ENCODE data around the gene GATB.

The GATB gene

GRCh38 chr4:151716324-151716723 lies 44.5 kb downstream of the GATB start:
- Mint-ChIP-seq H3K9me3 (no peaks in the 10 kb centered on the region), H3K27ac (no peak overlapping the region), H3K4me1 (ENCODE audit: low read depth) (no peaks in the 10 kb centered on the region), H3K4me3 (no peak overlapping the region), H3K27me3 (no peaks in the 10 kb centered on the region), H3K36me3 (ENCODE audit: low read depth) (peaks cover 60% of the 10 kb centered on the region)
- intact Hi-C loops (cut with micrococcal nuclease) = no loop called here

GRCh38 chr4:151715881-151716280 lies 44.9 kb downstream of the GATB start:
- intact Hi-C loops (cut with micrococcal nuclease) = no loop called here
- Mint-ChIP-seq H3K9me3 (no peaks in the 10 kb centered on the region), H3K4me3 (no peak overlapping the region), H3K27ac (no peak overlapping the region), H3K36me3 (ENCODE audit: low read depth) (peaks cover 65% of the 10 kb centered on the region), H3K4me1 (ENCODE audit: low read depth) (peaks cover 1% of the 10 kb centered on the region), H3K27me3 (no peaks in the 10 kb centered on the region)

- Mint-ChIP-seq H3K27ac (no peak overlapping the region), H3K9me3 (no peaks in the 10 kb centered on the region), H3K36me3 (ENCODE audit: low read depth) (peaks cover 64% of the 10 kb centered on the region), H3K27me3 (no peaks in the 10 kb centered on the region), H3K4me1 (ENCODE audit: low read depth) (peaks cover 11% of the 10 kb centered on the region), H3K4me3 (no peak overlapping the region)
- intact Hi-C loops (cut with micrococcal nuclease) = no loop called here
These were observed 48.0 kb downstream of the GATB start for GRCh38 chr4:151712777-151713176.

GRCh38 chr4:151711646-151712045 lies 49.2 kb downstream of the GATB start:
- intact Hi-C loops (cut with micrococcal nuclease) = no loop called here
- Mint-ChIP-seq H3K36me3 (ENCODE audit: low read depth) (peaks cover 59% of the 10 kb centered on the region), H3K4me3 (no peak overlapping the region), H3K9me3 (no peaks in the 10 kb centered on the region), H3K27me3 (no peaks in the 10 kb centered on the region), H3K27ac (no peak overlapping the region), H3K4me1 (ENCODE audit: low read depth) (peaks cover 11% of the 10 kb centered on the region)

GRCh38 chr4:151709587-151709986 lies 51.2 kb downstream of the GATB start:
- Mint-ChIP-seq H3K27ac (no peak overlapping the region), H3K9me3 (no peaks in the 10 kb centered on the region), H3K4me1 (ENCODE audit: low read depth) (peaks cover 11% of the 10 kb centered on the region), H3K27me3 (no peaks in the 10 kb centered on the region), H3K4me3 (no peak overlapping the region), H3K36me3 (ENCODE audit: low read depth) (peaks cover 62% of the 10 kb centered on the region)
- intact Hi-C loops (cut with micrococcal nuclease) = no loop called here

- no peak overlapping the region for H3K27ac Mint-ChIP-seq
- intact Hi-C loops (cut with micrococcal nuclease) = no loop called here
- no peaks in the 10 kb centered on the region for H3K9me3 Mint-ChIP-seq
- H3K4me1 Mint-ChIP-seq (ENCODE audit: low read depth) = peaks cover 11% of the 10 kb centered on the region
- H3K27me3 Mint-ChIP-seq = no peaks in the 10 kb centered on the region
- H3K4me3 Mint-ChIP-seq = no peak overlapping the region
- H3K36me3 Mint-ChIP-seq (ENCODE audit: low read depth) = peaks cover 65% of the 10 kb centered on the region
These were observed 51.7 kb downstream of the GATB start for GRCh38 chr4:151709071-151709470.

- Mint-ChIP-seq H3K36me3 (ENCODE audit: low read depth) (peaks cover 68% of the 10 kb centered on the region), H3K27me3 (no peaks in the 10 kb centered on the region), H3K9me3 (no peaks in the 10 kb centered on the region), H3K4me1 (ENCODE audit: low read depth) (peaks cover 11% of the 10 kb centered on the region), H3K27ac (no peak overlapping the region), H3K4me3 (no peak overlapping the region)
- intact Hi-C loops (cut with micrococcal nuclease) = no loop called here
These were observed 52.7 kb downstream of the GATB start for GRCh38 chr4:151708100-151708499.

- Mint-ChIP-seq H3K4me1 (ENCODE audit: low read depth) (peaks cover 10% of the 10 kb centered on the region), H3K4me3 (no peak overlapping the region), H3K27ac (no peak overlapping the region), H3K9me3 (no peaks in the 10 kb centered on the region), H3K36me3 (ENCODE audit: low read depth) (peaks cover 89% of the 10 kb centered on the region), H3K27me3 (no peaks in the 10 kb centered on the region)
- intact Hi-C loops (cut with micrococcal nuclease) = no loop called here
These were observed 57.4 kb downstream of the GATB start for GRCh38 chr4:151703401-151703800.

- Mint-ChIP-seq H3K36me3 (ENCODE audit: low read depth) (peaks cover 88% of the 10 kb centered on the region), H3K4me1 (ENCODE audit: low read depth) (peaks cover 10% of the 10 kb centered on the region), H3K4me3 (no peak overlapping the region), H3K9me3 (no peaks in the 10 kb centered on the region), H3K27me3 (no peaks in the 10 kb centered on the region), H3K27ac (no peak overlapping the region)
- intact Hi-C loops (cut with micrococcal nuclease) = no loop called here
These were observed 58.6 kb downstream of the GATB start for GRCh38 chr4:151702256-151702655.

- Mint-ChIP-seq H3K27me3 (no peaks in the 10 kb centered on the region), H3K9me3 (no peaks in the 10 kb centered on the region), H3K4me3 (no peak overlapping the region), H3K27ac (no peak overlapping the region), H3K36me3 (ENCODE audit: low read depth) (peaks cover 92% of the 10 kb centered on the region), H3K4me1 (ENCODE audit: low read depth) (peaks cover 10% of the 10 kb centered on the region)
- intact Hi-C loops (cut with micrococcal nuclease) = no loop called here
These were observed 60.1 kb downstream of the GATB start for GRCh38 chr4:151700566-151701316.

- intact Hi-C loops (cut with micrococcal nuclease) = no loop called here
- H3K4me1 Mint-ChIP-seq (ENCODE audit: low read depth) = peaks cover 10% of the 10 kb centered on the region
- H3K9me3 Mint-ChIP-seq = no peaks in the 10 kb centered on the region
- peaks cover 80% of the 10 kb centered on the region for H3K36me3 Mint-ChIP-seq (ENCODE audit: low read depth)
- no peak overlapping the region for H3K27ac Mint-ChIP-seq
- H3K27me3 Mint-ChIP-seq = no peaks in the 10 kb centered on the region
- H3K4me3 Mint-ChIP-seq = no peak overlapping the region
These were observed 62.6 kb downstream of the GATB start for GRCh38 chr4:151698213-151698612.

- intact Hi-C loops (cut with micrococcal nuclease) = no loop called here
- H3K36me3 Mint-ChIP-seq (ENCODE audit: low read depth) = peaks cover 57% of the 10 kb centered on the region
- H3K4me1 Mint-ChIP-seq (ENCODE audit: low read depth) = no peaks in the 10 kb centered on the region
- no peaks in the 10 kb centered on the region for H3K9me3 Mint-ChIP-seq
- no peaks in the 10 kb centered on the region for H3K27me3 Mint-ChIP-seq
- H3K4me3 Mint-ChIP-seq = no peak overlapping the region
- H3K27ac Mint-ChIP-seq = no peak overlapping the region
These were observed 65.7 kb downstream of the GATB start for GRCh38 chr4:151694961-151695720.

- no peak overlapping the region for H3K4me3 Mint-ChIP-seq
- no peaks in the 10 kb centered on the region for H3K27me3 Mint-ChIP-seq
- no peak overlapping the region for H3K27ac Mint-ChIP-seq
- intact Hi-C loops (cut with micrococcal nuclease) = no loop called here
- H3K36me3 Mint-ChIP-seq (ENCODE audit: low read depth) = peaks cover 53% of the 10 kb centered on the region
- H3K9me3 Mint-ChIP-seq = no peaks in the 10 kb centered on the region
- H3K4me1 Mint-ChIP-seq (ENCODE audit: low read depth) = no peaks in the 10 kb centered on the region
These were observed 67.8 kb downstream of the GATB start for GRCh38 chr4:151692821-151693673.

- Mint-ChIP-seq H3K27ac (no peak overlapping the region), H3K9me3 (no peaks in the 10 kb centered on the region), H3K4me3 (no peak overlapping the region), H3K4me1 (ENCODE audit: low read depth) (no peaks in the 10 kb centered on the region), H3K27me3 (no peaks in the 10 kb centered on the region), H3K36me3 (ENCODE audit: low read depth) (peaks cover 54% of the 10 kb centered on the region)
- intact Hi-C loops (cut with micrococcal nuclease) = no loop called here
These were observed 68.4 kb downstream of the GATB start for GRCh38 chr4:151692443-151692782.

Data from dendritic cell treated with granulocyte-macrophage colony-stimulating factor and Interleukin-4, amounts not matched to agents 40 ng/mL and 50 ng/mL, for 4 days (primary cell).